GM21447 (cell line): ENCODE data around the gene OR2L5.

ENCODE experiments used
- ATAC-seq: cut with Tn5 transposase; IDR thresholded peaks from one replicate; pipeline ENCODE4 v1.9.1; 2021; ENCODE audit not compliant: unreplicated experiment

Gene OR2L5, protein sequence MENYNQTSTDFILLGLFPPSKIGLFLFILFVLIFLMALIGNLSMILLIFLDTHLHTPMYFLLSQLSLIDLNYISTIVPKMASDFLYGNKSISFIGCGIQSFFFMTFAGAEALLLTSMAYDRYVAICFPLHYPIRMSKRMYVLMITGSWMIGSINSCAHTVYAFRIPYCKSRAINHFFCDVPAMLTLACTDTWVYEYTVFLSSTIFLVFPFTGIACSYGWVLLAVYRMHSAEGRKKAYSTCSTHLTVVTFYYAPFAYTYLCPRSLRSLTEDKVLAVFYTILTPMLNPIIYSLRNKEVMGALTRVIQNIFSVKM

DNA sequence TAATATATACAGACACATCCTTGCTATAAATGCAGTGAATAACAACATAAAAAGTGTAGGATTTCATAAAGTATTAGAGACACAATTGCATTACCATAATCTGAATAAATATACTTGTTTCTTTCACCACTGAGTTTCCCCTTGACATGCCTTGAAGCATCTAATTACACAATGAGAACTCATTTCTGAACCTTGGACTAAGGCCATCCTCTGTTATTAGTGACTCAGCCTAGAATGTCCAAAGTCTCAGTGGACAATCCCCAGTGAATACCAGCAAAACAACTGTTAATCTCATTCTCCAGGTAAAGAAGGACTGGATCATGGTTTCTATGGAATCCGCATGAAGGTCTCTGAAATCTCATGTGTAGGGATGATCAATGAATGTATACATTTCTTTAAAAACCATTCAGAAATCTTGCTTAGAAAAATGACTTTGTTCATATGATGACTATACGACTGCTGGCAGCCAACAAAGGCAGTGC lies at the start of gene OR2L5:
Gene OR2L5 (plus strand): TSS at position 432 of the 482 bp plus-strand sequence. CDS start 8,288 bp downstream, outside the sequence.
- no peak for ATAC-seq

DNA sequence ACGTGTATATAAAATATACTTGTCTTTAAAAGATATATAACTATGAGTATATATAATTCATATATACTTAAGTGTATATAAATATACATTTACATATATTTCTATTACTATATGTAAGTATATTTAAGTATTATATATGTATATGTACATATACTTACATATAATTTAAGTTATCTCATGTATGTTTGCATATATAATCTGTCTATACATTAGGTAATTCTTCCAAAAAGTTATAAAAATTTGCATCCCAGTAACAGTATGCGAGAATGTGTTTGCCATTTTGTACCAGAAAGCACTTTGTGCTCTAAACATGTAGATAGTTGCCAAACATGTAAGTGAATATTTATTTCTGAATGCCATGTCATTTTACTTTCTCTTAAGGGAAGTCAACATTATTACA lies 48.5 kb upstream of the OR2L5 start, which contains the start of gene OR2AK2:
Gene OR2AK2 (plus strand): TSS at position 301 of the 400 bp plus-strand sequence. CDS start 144 bp downstream, outside the sequence.
- ATAC-seq: no peak

DNA sequence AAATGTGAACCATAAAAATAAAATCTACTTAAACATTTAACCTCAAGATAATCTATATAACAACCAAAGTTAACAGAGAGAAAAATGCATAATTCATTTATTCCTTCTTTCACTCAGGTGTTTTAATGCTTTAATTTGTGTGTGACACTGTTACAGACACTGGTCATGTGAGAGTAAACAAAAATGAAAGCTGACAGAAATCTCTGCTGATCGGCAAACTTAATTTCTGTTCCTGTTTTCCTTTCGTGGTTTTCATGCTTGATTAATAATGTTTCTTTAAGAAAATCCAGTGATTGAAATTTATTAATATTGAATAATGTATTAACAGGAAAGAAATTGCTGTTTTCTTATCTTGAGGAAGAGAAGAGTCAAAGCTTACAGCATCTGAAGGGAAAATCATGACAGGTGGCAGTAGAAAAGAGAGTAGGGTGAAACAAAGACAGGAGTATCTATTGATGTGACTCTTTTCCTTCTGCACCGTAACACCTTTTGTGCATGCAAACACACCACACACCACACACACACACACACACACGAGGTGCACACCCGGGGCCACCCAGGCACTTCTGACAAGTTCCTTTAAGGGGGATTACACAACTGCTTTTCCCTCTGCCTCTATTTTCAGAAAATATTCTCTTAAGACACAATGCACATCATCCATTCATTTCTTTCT lies 46.8 kb upstream of the OR2L5 start:
- peak; percentile 75 for ATAC-seq

DNA sequence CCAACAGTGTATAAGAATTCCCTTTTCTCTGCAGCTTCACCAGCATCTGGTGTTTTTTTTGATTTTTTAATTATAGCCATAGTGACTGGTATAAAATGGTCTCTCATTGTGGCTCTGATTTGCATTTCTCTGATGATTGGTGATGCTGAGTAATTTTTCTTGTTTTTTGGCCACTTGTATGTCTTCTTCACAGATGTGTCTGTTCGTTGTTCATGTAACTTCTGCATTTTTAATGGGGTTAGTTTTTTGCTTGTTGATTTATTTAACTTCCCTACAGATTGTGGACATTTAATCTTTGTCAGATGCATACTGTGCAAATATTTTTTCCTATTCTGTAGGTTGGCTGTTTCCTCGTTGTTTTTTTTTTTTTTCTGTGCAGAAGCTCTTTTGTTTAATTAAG lies 20.5 kb upstream of the OR2L5 start:
- ATAC-seq: no peak

DNA sequence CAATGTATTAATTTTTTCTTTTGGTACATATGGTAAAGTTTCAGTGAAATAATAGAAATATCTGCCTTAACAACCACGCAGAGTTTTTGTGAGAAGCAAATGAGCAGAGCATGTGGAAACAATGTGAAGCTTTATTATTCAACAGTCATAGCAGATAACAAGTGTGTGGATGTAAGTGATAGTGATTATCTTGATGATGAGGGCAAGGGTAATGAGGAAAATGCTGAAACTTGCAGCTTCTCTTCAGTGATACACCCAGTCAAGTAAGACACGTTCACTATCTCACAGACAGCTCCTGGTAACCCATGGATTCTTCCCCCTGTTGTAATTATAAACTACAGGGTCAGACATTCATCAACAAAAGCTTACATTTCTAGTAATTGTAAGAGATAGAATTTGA lies 14.6 kb upstream of the OR2L5 start:
- no peak for ATAC-seq

DNA sequence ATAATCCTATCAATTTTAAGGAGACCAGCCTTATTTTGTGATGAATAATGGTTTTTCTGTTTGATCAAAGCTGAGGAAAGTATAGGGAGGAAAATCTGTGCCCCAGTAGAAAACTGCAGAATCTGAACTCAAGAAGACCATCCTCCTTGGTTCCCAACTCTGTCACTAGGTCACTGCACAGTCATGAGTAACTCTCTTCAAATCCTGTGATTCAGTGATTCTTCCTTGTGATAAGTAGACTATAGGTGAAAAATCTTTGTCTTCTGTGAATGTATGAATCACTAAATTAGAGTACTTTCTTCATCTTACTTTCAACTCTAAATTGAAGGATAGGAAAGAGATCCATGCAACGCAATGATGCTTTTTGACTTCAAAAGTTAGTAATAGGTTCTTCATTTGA lies 13.3 kb upstream of the OR2L5 start:
- ATAC-seq: no peak

DNA sequence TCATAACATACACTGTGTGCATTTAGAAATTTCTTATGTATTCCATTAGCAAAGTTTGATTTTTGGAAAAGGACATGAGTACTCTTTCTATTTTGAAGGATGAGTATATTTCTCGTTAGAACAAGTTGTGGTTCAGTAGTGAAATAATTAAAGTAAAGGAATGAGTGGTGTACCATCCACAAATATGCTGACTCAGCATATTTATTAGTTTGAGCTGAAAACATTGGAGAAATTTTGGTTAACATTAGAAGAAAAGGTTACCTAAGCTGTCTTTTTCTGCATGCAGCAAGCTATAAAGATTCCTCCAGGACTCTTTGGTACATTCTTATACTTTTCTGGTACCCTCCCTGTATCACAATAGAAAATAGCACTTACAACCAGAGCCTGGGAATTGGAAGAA lies 5.7 kb upstream of the OR2L5 start:
- ATAC-seq: no peak

DNA sequence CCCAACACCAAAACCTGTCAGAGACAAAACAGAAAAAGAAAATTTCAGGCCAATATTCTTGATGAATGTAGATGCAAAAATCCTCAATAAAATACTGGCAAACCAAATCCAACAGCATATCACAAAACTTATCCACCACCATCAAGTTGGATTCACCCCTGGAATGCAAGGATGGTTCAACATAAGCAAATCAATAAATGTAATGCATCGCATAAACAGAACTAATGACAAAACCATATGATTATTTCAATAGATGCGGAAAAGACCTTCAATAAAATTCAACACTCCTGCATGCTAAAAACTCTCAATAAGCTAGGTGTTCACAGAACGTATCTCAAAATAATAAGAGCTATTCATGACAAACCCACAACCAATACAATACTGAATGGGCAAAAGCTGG lies 3.8 kb upstream of the OR2L5 start:
- no peak for ATAC-seq

DNA sequence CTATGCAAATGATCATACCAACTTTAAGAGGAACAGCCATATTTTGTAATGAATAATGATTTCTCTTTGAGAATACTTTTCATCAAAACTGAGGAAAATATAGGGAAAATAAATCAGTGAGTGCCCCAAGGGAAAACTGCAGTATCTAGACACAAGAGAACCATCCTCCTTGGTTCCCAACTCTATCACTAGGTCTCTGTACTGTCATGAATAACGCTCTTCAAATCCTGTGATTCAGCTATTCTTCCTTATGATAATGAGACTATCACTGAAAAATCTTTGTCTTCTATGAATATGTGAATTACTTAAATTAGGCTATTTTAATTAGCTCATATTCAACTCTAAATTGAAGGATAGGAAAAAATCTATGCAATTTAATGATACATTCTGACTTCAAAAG lies 2.3 kb downstream of the OR2L5 start:
- no peak for ATAC-seq

DNA sequence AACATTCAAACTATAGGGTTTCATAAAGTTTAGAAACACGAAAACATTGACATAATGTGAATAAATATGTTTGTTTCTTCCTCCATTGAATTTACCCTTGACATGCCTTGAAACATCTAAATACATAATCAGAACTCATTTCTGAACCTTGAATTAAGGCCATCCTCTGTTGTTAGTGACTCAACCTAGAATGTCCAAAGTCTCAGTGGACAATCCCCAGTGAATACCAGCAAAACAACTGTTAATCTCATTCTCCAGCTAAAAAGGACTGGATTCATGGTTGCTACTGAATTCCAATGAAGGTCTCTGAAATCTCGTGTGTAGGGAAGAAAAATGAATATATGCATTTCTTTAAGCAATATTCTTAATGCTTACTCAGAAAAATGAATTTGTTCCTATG lies 16.3 kb downstream of the OR2L5 start, which contains the start of gene OR2L2:
Gene OR2L2 (plus strand): TSS at position 301 of the 400 bp plus-strand sequence. CDS start 8,198 bp downstream, outside the sequence.
- no peak for ATAC-seq

DNA sequence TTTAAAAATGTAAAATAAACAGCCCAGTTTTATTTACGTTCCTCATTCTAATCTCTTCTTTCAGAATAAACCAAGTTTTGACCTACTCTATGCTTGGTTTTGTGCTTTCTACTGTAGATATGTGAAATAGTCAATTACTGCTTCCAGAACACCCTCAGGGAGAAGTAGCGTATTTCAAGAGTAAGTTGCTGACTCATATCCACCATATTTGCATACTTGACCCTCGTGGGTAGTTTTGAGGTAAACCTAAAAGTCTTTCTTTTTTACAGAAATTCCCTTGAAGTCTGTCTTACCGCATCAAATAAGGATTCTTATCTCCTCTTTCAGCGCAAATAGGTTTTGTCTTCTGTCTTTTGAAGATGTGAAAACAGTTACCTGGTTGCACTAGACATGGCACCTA lies 31.7 kb downstream of the OR2L5 start:
- no peak for ATAC-seq

DNA sequence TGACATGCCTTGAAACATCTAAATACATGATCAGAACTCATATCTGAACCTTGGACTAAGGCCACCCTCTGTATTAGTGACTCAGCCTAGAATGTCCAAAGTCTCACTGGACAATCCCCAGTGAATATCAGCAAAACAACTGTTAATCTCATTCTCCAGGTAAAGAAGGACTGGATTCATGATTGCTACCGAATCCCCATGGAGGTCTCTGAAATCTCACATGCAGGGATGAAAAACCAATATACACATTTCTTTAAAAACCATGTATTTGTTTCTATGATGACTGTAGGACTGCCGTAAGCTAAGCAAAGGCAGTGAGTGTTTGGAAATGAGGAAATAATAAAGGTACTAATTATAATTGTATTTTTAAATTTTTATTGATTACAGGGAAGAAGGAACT lies 33.1 kb downstream of the OR2L5 start, which contains the start of gene OR2L3:
Gene OR2L3 (plus strand): TSS at position 301 of the 400 bp plus-strand sequence. CDS start 13,846 bp downstream, outside the sequence.
- ATAC-seq: no peak

DNA sequence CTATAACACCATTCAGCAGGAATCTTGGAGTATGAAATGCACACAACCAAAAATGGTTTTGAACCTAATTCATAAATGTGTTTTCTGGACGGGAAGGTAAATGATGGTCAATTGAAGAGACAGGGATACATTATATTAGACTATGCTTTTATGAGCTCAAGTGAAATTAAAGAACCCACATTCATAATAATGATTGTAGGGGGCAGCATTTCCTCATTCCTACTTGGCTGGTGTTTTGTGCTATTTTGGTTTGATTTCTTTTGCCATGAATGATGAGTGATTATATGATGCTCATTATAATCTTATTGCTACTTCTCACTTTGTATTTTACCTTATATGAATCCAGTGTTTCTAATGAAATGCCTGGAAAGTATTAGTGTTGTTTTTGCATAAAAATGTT lies 33.5 kb downstream of the OR2L5 start:
- ATAC-seq: no peak

DNA sequence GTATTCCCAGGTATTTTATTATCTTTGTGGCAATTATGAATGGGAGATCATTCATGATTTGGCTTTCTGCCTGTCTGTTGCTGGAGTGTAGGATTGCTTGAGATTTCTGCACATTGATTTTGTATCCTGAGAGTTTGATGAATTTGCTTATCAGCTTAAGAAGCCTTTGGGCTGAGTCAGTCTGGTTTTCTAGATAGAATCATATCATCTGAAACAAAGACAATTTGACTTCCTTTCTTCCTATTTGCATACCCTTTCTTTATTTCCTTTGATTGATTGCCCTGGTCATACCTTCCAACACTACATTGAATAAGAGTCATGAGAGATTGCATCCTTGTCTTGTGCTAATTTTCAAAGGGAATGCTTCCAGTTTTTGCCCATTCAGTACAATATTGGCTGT lies 41.2 kb downstream of the OR2L5 start:
- no peak for ATAC-seq

DNA sequence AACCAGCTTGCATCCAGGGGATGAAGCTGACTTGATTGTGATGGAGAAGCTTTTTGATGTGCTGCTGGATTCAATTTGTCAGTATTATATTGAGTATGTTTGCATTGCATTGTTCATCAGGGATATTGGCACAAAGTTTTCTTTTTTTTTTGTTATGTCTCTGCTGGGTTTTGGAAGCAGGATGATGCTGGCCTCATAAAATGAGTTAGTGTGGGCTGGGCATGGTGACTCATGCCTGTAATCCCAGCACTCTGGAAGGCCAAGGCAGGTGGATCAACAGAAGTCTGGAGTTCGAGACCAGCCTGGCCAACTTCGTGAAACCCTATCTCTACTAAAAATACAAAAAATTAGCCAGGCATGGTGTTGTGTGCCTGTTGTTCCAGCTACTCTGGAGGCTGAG lies 41.8 kb downstream of the OR2L5 start:
- no peak for ATAC-seq

DNA sequence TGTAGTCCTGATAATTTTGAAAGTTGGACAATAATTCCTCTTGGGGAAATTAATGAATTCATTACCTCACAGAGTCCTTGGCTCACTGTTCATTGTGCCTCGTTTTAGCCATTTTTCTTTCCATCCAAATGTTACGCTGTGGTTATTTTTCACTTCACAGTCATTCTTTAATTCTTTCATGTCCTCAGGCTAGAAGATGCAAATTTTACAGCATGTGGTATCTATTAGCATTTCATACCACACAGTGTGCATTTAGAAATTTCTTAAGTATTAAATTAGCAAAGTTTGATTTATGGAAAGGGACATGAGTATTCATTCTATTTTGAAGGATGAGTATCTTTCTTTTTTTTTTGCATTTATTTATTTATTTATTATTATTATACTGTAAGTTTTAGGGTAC lies 51.6 kb downstream of the OR2L5 start:
- no peak for ATAC-seq

DNA sequence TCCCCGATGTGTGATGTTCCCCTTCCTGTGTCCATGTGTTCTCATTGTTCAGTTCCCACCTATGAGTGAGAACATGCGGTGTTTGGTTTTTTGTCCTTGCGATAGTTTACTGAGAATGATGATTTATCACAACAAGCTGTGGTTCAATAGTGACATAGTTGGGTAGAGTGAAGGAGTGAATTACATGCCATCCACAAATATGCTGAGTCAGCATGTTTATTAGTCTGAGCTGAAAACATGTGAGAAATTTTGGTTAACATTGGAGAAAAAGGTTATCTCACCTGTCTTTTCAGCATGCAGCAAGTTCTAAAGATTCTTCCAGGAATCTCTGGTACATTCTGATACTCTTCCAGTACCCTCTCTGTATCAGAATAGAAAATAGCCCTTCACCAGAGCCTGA lies 52.1 kb downstream of the OR2L5 start:
- ATAC-seq: no peak
